ENCODE data around the gene CDH13. TPM values are rescaled to one million over a fixed set of nuclear protein-coding genes. Genes with fewer than 3 reads are reported as not detected.

The CDH13 gene
- total RNA-seq, 2 donors from 2014 or later = 2.4 to 6.3 TPM

DNA sequence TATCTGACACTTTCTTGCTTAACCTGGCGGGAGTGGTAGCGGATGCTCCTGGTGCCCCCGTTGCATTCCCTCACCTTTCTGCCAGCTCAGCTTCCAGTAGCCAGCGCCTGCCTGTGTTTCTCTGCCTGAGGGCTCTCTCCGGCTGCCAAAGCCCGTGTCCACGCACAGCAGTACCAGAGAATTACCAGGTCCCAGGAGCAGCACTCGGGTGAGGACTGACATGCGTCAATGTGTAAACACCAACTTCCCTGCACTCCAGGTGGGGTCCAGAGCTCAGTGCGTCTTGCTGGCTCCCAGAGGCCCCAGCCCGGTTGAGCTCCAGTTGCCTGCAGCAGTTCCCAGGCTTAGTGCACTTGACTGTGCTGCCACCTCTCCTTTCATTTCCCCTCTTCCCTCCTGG, 54.8 kb downstream of the CDH13 start:
- H3K4me1 ChIP-seq = no peaks in the 10 kb centered on the region
- DNase-seq = no peak
- TF ChIP-seq, protein P1, sequence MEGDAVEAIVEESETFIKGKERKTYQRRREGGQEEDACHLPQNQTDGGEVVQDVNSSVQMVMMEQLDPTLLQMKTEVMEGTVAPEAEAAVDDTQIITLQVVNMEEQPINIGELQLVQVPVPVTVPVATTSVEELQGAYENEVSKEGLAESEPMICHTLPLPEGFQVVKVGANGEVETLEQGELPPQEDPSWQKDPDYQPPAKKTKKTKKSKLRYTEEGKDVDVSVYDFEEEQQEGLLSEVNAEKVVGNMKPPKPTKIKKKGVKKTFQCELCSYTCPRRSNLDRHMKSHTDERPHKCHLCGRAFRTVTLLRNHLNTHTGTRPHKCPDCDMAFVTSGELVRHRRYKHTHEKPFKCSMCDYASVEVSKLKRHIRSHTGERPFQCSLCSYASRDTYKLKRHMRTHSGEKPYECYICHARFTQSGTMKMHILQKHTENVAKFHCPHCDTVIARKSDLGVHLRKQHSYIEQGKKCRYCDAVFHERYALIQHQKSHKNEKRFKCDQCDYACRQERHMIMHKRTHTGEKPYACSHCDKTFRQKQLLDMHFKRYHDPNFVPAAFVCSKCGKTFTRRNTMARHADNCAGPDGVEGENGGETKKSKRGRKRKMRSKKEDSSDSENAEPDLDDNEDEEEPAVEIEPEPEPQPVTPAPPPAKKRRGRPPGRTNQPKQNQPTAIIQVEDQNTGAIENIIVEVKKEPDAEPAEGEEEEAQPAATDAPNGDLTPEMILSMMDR (IDR thresholded peaks at IDR 0.05) = no peak
- no peaks in the 10 kb centered on the region for H3K36me3 ChIP-seq
- no peak overlapping the region for H3K27ac ChIP-seq
- no peaks in the 10 kb centered on the region for H3K9me3 ChIP-seq
- no peak overlapping the region for H3K4me3 ChIP-seq
- H3K9ac ChIP-seq (ENCODE audit: low read depth in 2 of 2, low read length in 2 of 2) = no peak overlapping the region
- intact Hi-C loops (cut with DNase I) = no loop called here
- H3K27me3 ChIP-seq = no peaks in the 10 kb centered on the region

DNA sequence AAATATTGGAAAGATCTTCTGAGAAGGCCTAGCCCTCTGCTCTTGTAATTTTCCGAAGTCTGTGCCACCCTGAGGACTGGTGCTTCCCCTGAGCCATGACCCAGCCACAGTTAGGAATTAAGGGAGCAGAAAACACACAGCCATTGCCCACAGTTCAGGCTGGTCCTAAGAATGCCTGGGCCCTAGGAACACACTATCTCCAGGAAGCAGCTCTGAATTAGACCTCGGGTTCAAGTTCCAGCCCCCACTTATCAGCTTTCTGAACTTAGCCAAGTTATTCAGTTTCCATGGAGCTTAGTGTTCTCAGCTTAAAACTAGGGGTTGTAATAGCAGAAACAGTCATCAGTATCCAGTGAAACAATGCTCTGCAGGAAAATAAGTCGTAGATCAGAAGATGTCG, 56.0 kb downstream of the CDH13 start:
- H3K27ac ChIP-seq = no peak overlapping the region
- no peaks in the 10 kb centered on the region for H3K36me3 ChIP-seq
- no peaks in the 10 kb centered on the region for H3K4me1 ChIP-seq
- H3K27me3 ChIP-seq = no peaks in the 10 kb centered on the region
- H3K9me3 ChIP-seq = no peaks in the 10 kb centered on the region
- no peak overlapping the region for H3K4me3 ChIP-seq
- H3K9ac ChIP-seq (ENCODE audit: low read depth in 2 of 2, low read length in 2 of 2) = no peak overlapping the region
- intact Hi-C loops (cut with DNase I) = no loop called here
- TF ChIP-seq, protein P1 (IDR thresholded peaks at IDR 0.05) = no peak
- DNase-seq = no peak

DNA sequence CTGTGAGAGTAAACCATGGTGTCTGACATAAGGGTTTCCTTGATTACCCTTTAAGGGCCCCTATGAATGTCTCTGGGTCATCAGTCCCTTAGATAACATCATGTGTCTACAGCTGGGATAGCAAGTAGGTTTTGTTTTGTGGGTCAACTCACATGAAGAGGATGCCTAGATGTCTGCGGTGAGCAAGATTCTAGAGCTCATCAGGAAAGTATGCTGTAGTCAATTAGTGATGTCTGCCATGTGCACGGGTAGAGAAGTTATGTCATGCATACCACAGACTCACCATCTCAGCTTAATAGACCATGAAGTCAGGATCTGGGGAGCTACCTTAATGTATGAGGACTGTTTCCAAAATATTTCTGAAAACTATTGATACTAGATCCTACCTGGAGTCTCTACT, 57.5 kb downstream of the CDH13 start:
- Histone ChIP-seq H3K27ac (no peak overlapping the region), H3K9ac (ENCODE audit: low read depth in 2 of 2, low read length in 2 of 2) (no peak overlapping the region), H3K4me1 (no peaks in the 10 kb centered on the region), H3K9me3 (no peaks in the 10 kb centered on the region), H3K4me3 (no peak overlapping the region), H3K27me3 (no peaks in the 10 kb centered on the region), H3K36me3 (no peaks in the 10 kb centered on the region)
- no peak for DNase-seq
- intact Hi-C loops (cut with DNase I) = no loop called here
- TF ChIP-seq, protein P1 (IDR thresholded peaks at IDR 0.05) = no peak

DNA sequence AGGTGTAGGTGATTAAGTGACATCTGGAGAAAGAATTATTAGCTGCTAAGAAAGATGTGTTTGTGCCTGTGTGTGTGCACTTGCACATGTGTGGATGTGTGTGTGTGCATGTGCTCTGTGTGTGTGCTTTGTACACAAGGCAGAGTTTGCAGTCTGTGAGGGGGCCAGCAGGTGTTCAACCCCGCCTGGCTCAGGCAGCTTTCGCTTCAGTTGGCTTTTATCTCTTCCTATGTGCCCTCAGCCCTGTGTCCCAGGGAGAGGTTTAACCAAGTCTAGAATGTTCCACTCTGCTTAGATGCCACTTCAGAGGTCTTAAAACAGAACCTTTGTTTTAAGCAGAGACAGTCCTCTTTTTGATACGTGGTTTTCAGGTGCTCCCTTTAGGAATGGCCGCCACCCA, 58.8 kb downstream of the CDH13 start:
- H3K27ac ChIP-seq = no peak overlapping the region
- intact Hi-C loops (cut with DNase I) = no loop called here
- H3K9ac ChIP-seq (ENCODE audit: low read depth in 2 of 2, low read length in 2 of 2) = no peak overlapping the region
- no peaks in the 10 kb centered on the region for H3K36me3 ChIP-seq
- no peaks in the 10 kb centered on the region for H3K27me3 ChIP-seq
- no peaks in the 10 kb centered on the region for H3K4me1 ChIP-seq
- H3K4me3 ChIP-seq = no peak overlapping the region
- TF ChIP-seq, protein P1 (IDR thresholded peaks at IDR 0.05) = no peak
- DNase-seq = no peak
- H3K9me3 ChIP-seq = no peaks in the 10 kb centered on the region

DNA sequence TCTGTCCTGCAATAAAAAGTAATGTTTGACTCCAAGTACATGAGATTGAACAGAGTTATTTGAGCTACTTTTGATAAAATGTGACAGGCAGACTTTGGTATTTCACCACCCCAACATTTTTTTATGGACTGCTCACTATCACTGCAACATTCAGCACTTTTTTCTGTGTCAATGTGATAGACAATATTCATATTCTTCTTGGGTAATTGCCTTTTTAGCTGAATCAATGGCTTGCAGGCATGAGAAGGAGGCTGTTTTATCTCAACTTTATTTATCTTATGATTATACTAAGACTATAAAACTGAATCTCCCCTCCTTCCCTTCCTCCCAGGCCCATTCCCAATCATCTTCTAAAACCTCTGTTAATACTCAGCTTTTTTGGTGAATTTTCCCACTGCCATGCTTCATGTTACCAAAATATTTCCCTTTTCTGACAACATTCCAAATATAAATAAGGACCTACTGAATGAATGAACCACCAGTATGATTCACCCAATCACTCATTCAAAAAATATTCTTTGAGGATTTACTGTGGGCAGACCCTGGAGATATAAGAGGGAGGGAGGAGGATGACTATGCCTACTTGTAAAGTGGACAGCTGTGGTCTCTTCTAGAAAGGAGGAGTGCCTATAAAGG, 67.6 kb downstream of the CDH13 start:
- H3K4me3 ChIP-seq = no peak overlapping the region
- no peaks in the 10 kb centered on the region for H3K4me1 ChIP-seq
- no peak overlapping the region for H3K9ac ChIP-seq (ENCODE audit: low read depth in 2 of 2, low read length in 2 of 2)
- no peaks in the 10 kb centered on the region for H3K27me3 ChIP-seq
- no peak overlapping the region for H3K27ac ChIP-seq
- TF ChIP-seq, protein P1 (IDR thresholded peaks at IDR 0.05) = no peak
- H3K9me3 ChIP-seq = no peaks in the 10 kb centered on the region
- DNase-seq = no peak
- intact Hi-C loops (cut with DNase I) = no loop called here
- no peaks in the 10 kb centered on the region for H3K36me3 ChIP-seq
